HG03103 (cell line): ENCODE data around the gene EFCC1.

Experiments
- ATAC-seq: cut with Tn5 transposase; IDR thresholded peaks from one replicate; pipeline ENCODE4 v1.9.1; 2021; ENCODE audit warnings: low read depth; ENCODE audit not compliant: unreplicated experiment

EFCC1 gene

DNA sequence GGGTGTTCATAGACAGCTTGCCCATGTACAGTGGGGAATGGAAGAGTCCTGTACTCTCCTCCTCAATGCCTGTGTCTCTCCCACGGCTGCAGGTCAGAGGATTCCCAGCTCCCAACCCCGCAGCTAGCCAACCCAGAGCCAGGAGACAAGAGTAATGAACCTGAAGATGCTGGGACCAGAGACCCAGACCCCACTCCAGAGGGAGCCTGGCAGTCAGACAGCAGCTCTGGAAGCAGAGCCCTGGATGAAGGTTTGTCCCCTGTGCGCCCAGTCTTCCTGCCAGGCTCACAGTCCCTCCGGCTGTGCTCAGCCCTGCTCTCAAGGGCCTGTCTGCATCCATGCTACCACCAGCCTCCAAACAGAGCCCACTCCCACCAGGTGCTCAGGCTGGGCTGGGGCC, 29.5 kb downstream of the EFCC1 start:
- no peak for ATAC-seq

DNA sequence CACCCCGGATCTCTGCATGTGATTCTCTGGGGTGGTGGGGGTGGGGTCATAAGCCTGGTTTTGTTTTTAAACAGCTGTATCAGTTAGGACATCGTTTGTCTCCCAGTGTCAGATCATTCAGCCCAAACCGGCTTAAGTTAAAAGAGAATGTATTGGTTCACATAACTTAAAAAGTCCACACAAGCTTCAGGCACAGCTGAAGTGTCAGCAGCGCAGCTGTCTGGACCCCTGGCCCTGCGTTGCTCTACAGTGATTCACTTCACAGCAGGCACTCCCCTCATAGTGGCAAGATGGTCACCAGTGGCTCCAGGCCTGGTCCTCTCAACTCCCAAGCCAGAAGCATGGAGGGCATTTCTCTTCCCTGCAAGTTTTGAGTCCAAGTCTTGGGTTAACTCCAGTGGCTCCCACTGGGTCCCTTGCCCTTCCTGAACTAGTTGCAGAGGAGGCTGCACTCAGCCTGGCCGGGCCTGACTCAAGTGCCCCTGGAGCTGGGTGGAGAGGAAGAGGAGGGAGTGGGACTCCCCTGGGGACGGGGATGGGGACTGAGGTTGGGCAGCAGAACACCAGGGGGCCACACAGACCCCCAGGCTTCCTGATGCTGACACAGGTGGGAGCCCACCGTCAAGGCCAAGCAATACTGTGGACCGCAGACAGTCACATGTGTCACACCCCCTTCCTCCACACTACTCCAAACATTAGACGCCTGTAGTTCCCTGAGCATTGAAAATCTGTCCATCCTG, 30.5 kb downstream of the EFCC1 start:
- no peak for ATAC-seq

DNA sequence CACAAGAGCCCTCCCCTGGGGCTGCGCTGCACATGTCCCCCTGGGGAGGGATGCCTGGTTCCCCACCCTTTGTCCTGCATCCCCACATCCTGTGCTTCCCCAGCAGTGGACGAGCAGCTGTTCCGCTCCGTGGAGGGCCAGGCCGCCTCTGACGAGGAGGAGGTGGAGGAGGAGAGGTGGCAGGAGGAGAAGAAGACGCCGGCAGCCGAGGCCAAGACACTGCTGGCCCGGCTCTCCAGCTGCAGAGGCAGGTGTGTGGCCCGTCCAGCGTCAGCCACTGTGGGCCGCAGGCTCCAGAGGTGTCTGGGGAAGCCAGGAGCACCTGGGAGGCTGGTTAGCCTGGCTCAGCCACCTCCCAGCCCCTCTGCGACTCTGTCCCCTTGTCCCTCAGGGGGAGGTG, 31.6 kb downstream of the EFCC1 start:
- no peak for ATAC-seq

DNA sequence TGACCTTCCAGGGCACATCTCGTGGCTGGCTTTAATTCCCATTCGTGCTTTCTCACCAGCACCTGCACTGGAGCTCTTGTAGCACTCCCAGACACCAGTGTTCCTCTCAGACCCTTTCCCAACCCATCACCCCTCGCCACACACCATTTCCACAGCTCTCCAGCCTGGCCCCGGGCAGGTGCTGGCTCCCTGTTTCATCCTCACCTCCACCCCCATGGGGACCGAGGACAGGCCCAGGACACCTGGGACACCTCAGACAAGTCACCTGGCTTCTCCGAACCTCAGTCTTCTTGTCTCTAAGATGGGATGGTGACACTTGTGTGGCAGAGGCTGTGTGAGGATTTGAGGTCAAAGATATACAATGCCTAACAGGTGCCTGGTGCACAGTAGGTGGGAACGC, 32.0 kb downstream of the EFCC1 start:
- ATAC-seq, result no peak

GRCh38 chr3:129033633-129034321, 32.7 kb downstream of the EFCC1 start:
- no peak for ATAC-seq

DNA sequence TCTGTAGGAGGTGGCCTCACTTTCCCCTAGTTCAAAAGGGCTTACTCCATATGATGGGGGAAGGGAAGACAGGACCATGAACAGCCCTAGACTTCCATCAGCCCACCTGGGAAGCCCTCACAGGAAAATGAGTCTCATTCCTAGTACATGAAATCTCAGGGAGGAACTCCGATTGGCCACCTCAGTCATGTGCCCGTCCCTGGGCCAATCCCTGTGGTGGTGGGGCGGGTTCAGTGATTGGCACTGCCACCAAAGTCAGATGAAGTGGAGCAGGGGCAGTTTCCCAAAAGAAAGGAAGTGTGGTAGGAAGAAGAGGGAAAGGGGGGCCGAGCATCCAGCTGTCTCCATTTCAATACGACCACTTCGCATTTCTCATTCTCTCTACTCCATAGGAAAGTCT, 33.5 kb downstream of the EFCC1 start:
- no peak for ATAC-seq

DNA sequence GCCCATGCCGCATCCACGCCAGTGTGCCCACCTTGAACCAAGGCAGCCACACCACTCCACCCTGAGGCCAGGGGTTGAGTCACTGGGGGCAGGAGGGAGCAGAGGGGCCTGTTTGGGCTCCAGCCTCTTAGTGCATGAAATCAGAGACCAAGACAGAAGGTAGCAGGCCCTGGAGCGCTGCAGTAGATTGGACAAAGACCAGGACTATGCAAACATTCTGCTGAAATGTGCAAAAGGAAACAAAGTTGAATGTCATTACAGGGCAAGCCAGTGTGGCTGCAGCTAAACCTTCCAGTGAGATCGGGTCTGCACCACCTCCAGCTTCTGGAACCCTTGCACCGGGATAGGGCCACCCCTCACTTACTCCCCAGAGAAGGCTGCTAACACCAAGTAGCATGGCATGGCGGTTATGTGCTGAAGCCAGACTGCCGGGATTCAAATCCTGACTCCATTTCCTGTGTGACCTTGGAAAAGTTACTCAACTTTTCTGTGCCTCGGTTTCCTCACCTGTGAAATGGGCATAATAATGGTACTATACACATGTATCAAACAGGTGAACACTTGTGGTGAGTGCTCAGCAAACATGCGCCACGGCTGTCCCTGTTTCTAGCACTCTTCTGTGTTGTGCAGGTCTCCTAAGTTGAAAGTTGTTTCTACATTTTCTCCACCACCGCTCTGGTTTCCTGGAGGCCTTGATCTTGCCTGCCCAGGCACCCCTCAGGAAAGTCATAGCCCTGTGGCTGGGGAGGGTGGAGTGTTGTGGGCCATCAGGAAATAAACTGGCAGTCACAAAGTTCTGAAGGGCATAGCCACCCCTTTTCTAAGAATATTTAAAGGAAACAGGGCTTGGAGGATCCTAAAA, 34.5 kb downstream of the EFCC1 start:
- ATAC-seq, result no peak

GRCh38 chr3:129036222-129037092, 35.4 kb downstream of the EFCC1 start:
- no peak for ATAC-seq

DNA sequence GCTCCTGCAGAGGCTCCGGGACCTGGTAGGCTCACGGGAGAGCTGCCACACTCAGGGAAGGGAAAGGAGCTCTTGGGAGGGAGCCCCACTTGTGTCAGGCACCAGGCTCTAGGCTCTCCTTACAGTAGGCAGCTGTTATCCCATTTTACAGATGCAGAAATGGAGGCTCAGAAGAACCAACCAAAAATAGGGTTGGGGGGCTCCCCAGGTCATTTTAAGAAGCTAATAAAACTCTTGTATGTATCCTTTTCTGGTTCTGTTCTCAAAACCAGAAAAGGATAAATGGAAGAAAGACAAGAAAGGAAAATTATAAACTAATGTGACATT, 36.0 kb downstream of the EFCC1 start:
- ATAC-seq, result no peak

- no peak for ATAC-seq
Observed at GRCh38 chr3:129038121-129038855, 37.2 kb downstream of the EFCC1 start.

GRCh38 chr3:129039271-129040038, 38.4 kb downstream of the EFCC1 start:
- no peak for ATAC-seq

GRCh38 chr3:129040039-129040336, 38.9 kb downstream of the EFCC1 start:
- no peak for ATAC-seq

DNA sequence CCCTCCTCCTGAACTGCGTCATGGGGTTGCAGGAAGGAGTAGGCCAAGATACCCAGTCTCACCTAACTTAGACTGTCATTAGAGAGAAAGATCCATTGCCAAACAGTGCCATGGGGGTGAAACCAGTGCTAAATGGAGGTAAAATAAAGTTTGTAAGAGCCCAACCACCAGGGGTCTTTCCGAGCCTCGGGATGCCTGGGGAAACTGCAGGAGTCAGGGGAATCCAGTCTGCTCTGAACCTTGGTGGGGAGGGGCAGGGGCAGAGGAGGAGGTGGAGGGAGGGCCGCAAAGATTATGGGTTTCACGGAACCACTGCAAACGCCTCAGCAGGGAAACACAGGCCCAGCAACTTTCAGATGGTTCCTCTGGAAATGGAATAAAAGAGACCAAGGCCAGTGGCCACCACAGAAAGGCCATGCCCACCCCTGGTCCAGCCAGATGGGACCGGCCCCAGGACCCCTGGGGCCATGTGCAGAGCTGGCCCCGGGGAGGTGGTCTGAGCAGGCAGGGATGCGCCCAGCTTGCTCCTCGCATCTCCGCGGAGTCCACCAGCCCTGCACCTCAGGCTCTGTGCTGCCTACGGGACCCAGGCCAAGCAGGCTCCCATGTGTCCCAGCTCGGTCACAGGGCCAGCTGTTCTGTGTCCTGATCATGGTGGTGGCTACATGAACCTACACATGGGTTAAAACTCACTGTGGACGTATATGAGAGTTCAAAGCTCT, 39.6 kb downstream of the EFCC1 start:
- ATAC-seq, result no peak

GRCh38 chr3:129045675-129046036, 44.6 kb downstream of the EFCC1 start:
- no peak for ATAC-seq

GRCh38 chr3:129046037-129046731, 45.1 kb downstream of the EFCC1 start:
- no peak for ATAC-seq

GRCh38 chr3:129046732-129047552, 45.8 kb downstream of the EFCC1 start:
- ATAC-seq, result no peak

GRCh38 chr3:129047553-129047839, 46.4 kb downstream of the EFCC1 start:
- no peak for ATAC-seq
